HG03159 (cell line): Measurements from ENCODE around the gene BRIP1.
"Not testable (repeated sequence)": the region's sequence is repeated elsewhere in the genome, so short reads cannot be mapped to it uniquely, and the experiment has no call there.

Experiments used
- ATAC-seq: cut with Tn5 transposase; IDR thresholded peaks from one replicate; pipeline ENCODE4 v1.9.1; 2021; ENCODE audit warnings: mild to moderate bottlenecking, moderate library complexity; ENCODE audit not compliant: unreplicated experiment

BRIP1 gene

GRCh38 chr17:61733021-61733420, 130.3 kb downstream of the BRIP1 start:
- no peak for ATAC-seq

GRCh38 chr17:61732169-61732568, 131.2 kb downstream of the BRIP1 start:
- ATAC-seq = no peak

GRCh38 chr17:61731330-61731729, 132.0 kb downstream of the BRIP1 start:
- no peak for ATAC-seq

GRCh38 chr17:61729690-61730268, 133.5 kb downstream of the BRIP1 start:
- no peak for ATAC-seq

GRCh38 chr17:61728297-61728836, 135.0 kb downstream of the BRIP1 start:
- no peak for ATAC-seq

GRCh38 chr17:61727798-61728197, 135.5 kb downstream of the BRIP1 start:
- not testable (repeated sequence) for ATAC-seq

GRCh38 chr17:61726977-61727376, 136.4 kb downstream of the BRIP1 start:
- no peak for ATAC-seq

GRCh38 chr17:61724777-61725176, 138.6 kb downstream of the BRIP1 start:
- no peak for ATAC-seq

- no peak for ATAC-seq
Measured at GRCh38 chr17:61723914-61724313, 139.4 kb downstream of the BRIP1 start.

- no peak for ATAC-seq
Measured at GRCh38 chr17:61723183-61723582, 140.1 kb downstream of the BRIP1 start.

- no peak for ATAC-seq
Measured at GRCh38 chr17:61722398-61722797, 140.9 kb downstream of the BRIP1 start.

GRCh38 chr17:61720016-61720795, 143.1 kb downstream of the BRIP1 start:
- no peak for ATAC-seq

- not testable (repeated sequence) for ATAC-seq
Measured at GRCh38 chr17:61719220-61719619, 144.1 kb downstream of the BRIP1 start.

GRCh38 chr17:61718022-61718421, 145.3 kb downstream of the BRIP1 start:
- ATAC-seq = no peak

GRCh38 chr17:61717352-61717751, 146.0 kb downstream of the BRIP1 start:
- no peak for ATAC-seq

GRCh38 chr17:61716225-61716829, 147.0 kb downstream of the BRIP1 start:
- ATAC-seq = no peak

- ATAC-seq = no peak
Measured at GRCh38 chr17:61715348-61715747, 148.0 kb downstream of the BRIP1 start.

GRCh38 chr17:61714300-61714699, 149.0 kb downstream of the BRIP1 start:
- no peak for ATAC-seq

GRCh38 chr17:61713035-61713434, 150.3 kb downstream of the BRIP1 start:
- ATAC-seq = no peak

GRCh38 chr17:61710546-61710945, 152.8 kb downstream of the BRIP1 start:
- no peak for ATAC-seq

- ATAC-seq = no peak
Measured at GRCh38 chr17:61709567-61709966, 153.8 kb downstream of the BRIP1 start.

- ATAC-seq = no peak
Measured at GRCh38 chr17:61704935-61705449, 158.3 kb downstream of the BRIP1 start.
